ENCODE data around the gene ZP3. TPM values are rescaled to one million over a fixed set of nuclear protein-coding genes. Genes with fewer than 3 reads are reported as not detected.

ZP3 gene
- 0.63 and 2.9 TPM in 2 replicates for total RNA-seq (ENCODE audit: low replicate concordance)

GRCh38 chr7:76424413-76425111, at the start of gene ZP3:
Gene ZP3, plus strand, starts transcription at chr7:76424950. Its CDS starts 15 bp downstream, at chr7:76424965.
- no peak for DNase-seq (ENCODE audit: low read depth)
- TF ChIP-seq, protein P1, sequence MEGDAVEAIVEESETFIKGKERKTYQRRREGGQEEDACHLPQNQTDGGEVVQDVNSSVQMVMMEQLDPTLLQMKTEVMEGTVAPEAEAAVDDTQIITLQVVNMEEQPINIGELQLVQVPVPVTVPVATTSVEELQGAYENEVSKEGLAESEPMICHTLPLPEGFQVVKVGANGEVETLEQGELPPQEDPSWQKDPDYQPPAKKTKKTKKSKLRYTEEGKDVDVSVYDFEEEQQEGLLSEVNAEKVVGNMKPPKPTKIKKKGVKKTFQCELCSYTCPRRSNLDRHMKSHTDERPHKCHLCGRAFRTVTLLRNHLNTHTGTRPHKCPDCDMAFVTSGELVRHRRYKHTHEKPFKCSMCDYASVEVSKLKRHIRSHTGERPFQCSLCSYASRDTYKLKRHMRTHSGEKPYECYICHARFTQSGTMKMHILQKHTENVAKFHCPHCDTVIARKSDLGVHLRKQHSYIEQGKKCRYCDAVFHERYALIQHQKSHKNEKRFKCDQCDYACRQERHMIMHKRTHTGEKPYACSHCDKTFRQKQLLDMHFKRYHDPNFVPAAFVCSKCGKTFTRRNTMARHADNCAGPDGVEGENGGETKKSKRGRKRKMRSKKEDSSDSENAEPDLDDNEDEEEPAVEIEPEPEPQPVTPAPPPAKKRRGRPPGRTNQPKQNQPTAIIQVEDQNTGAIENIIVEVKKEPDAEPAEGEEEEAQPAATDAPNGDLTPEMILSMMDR (IDR thresholded peaks at IDR 0.05; ENCODE audit: insufficient read depth, low read length): no peak

DNA sequence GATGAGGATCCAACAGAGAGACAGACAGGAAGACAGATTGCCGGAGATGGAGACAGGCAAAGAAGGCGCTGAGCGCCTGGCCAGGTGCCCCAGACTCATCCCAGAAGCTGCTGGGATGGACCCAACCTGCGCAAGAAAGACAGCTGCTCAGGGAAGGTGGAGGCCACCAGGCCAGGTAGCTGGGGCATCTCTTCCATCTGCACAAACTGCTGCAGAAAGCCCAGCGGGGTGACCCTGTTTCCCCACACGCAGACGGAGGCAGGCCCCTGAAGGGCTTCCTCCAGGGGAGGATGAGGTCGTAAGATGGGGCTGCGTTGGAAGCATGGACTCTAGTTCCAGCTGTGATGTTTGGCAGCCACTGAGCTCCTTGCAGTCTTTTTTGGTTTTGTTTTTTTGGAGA, 49.5 kb upstream of the ZP3 start:
- no peak for DNase-seq (ENCODE audit: low read depth)
- TF ChIP-seq, protein P1 (IDR thresholded peaks at IDR 0.05; ENCODE audit: insufficient read depth, low read length): no peak
- no peak overlapping the region for H3K4me3 ChIP-seq (ENCODE audit: low read depth, low read length)

More at GRCh38 chr7:76424413-76425111, at the start of gene ZP3:
- no peak within 1 kb of the TSS for H3K4me3 ChIP-seq (ENCODE audit: low read depth, low read length)

DNA sequence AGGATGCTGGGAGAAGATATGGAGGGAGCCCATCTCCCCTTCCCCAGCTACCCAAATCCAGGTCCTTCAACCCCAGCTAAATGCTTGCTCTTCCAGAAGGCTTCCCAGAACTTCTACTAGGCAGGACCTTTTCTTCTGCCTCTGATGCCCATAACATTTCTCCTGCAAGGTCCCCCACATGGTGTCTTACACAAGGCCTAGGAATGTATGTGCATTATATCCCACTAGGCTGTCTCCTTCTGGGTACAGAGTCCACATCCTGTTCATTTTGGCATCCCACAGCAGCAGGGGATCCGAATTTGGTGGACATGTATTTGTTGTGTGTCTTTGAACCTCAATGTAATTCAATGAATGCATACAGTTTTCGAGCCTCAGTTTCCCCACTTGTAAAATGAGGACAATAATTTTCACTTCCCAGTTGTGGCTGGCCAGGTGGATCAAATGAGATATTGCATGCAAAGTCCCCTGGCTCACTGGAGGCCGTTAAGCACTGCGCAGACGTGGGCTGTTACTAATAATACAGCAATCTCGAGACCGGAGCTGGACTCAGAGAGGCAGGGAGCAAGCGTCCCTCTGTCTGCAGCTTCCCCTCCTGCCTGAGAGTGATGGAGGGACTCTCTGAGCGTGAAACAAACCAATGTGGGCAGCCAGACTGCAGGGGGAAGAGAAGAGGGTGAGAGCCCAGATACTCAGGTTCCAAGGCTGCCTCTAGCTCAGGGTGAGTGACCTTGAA, 47.4 kb upstream of the ZP3 start:
- H3K4me3 ChIP-seq (ENCODE audit: low read depth, low read length): no peak overlapping the region
- TF ChIP-seq, protein P1 (IDR thresholded peaks at IDR 0.05; ENCODE audit: insufficient read depth, low read length): no peak
- no peak for DNase-seq (ENCODE audit: low read depth)

GRCh38 chr7:76380623-76380966, 44.2 kb upstream of the ZP3 start:
- H3K4me3 ChIP-seq (ENCODE audit: low read depth, low read length): no peak overlapping the region
- TF ChIP-seq, protein P1 (IDR thresholded peaks at IDR 0.05; ENCODE audit: insufficient read depth, low read length): no peak
- DNase-seq (ENCODE audit: low read depth): peak; percentile 56

GRCh38 chr7:76381814-76382213, 42.9 kb upstream of the ZP3 start:
- no peak for DNase-seq (ENCODE audit: low read depth)
- no peak overlapping the region for H3K4me3 ChIP-seq (ENCODE audit: low read depth, low read length)
- TF ChIP-seq, protein P1 (IDR thresholded peaks at IDR 0.05; ENCODE audit: insufficient read depth, low read length): peak; percentile 29

- TF ChIP-seq, protein P1 (IDR thresholded peaks at IDR 0.05; ENCODE audit: insufficient read depth, low read length): no peak
- no peak overlapping the region for H3K4me3 ChIP-seq (ENCODE audit: low read depth, low read length)
- DNase-seq (ENCODE audit: low read depth): no peak
These were observed 41.4 kb upstream of the ZP3 start for GRCh38 chr7:76383089-76383944.

Measured in fibroblast of the aortic adventitia (primary cell).